ENCODE results near the gene MYO5A. TPM values are rescaled to one million over a fixed set of nuclear protein-coding genes. Genes with fewer than 3 reads are reported as not detected.
A peak's percentile ranks its signal among the peaks of the same experiment; 100 is the strongest.

The MYO5A gene
- total RNA-seq, 1 experiment from 2014 or later, result 29.2 TPM

GRCh38 chr15:52523192-52523591, 5.5 kb downstream of the MYO5A start:
- ChIA-PET CTCF (no interaction called here), POLR2A (interaction anchor here (0.7 kb wide), 1 partner anchor 75 kb away, joined by 3 read pairs; no protein-coding TSS in a partner anchor)
- DNase-seq (ENCODE audit: low spot score), result no peak
- Mint-ChIP-seq H3K36me3 (no peaks in the 10 kb centered on the region), H3K27me3 (ENCODE audit: low read depth) (peaks cover 17% of the 10 kb centered on the region), H3K27ac (peak overlapping the region; percentile 10), H3K9me3 (no peaks in the 10 kb centered on the region), H3K4me1 (peaks cover 42% of the 10 kb centered on the region), H3K4me3 (no peak overlapping the region)
- ATAC-seq, result no peak
- no peak for TF ChIP-seq ZSCAN18 (CRISPR knock-in tag; IDR thresholded peaks at IDR 0.05)
- no peak for TF ChIP-seq NR3C1 (CRISPR knock-in tag; conservative IDR thresholded peaks at IDR 0.05; ENCODE audit: low read depth)
- TF ChIP-seq MYBL2 (CRISPR knock-in tag; IDR thresholded peaks at IDR 0.05), result no peak
- no peak for TF ChIP-seq CBFB (CRISPR knock-in tag; IDR thresholded peaks at IDR 0.05; ENCODE audit: low read depth)
- TF ChIP-seq, protein P1, sequence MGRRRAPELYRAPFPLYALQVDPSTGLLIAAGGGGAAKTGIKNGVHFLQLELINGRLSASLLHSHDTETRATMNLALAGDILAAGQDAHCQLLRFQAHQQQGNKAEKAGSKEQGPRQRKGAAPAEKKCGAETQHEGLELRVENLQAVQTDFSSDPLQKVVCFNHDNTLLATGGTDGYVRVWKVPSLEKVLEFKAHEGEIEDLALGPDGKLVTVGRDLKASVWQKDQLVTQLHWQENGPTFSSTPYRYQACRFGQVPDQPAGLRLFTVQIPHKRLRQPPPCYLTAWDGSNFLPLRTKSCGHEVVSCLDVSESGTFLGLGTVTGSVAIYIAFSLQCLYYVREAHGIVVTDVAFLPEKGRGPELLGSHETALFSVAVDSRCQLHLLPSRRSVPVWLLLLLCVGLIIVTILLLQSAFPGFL (CRISPR knock-in tag; IDR thresholded peaks at IDR 0.05; ENCODE audit: borderline replicate concordance), result no peak
- no peak for TF ChIP-seq ZNF423 (CRISPR knock-in tag; IDR thresholded peaks at IDR 0.05)
- TF ChIP-seq CTCF (IDR thresholded peaks at IDR 0.05), result no peak
- no peak for TF ChIP-seq ESRRA (CRISPR knock-in tag; IDR thresholded peaks at IDR 0.05; ENCODE audit: borderline replicate concordance)
- TF ChIP-seq FOXJ3 (CRISPR knock-in tag; IDR thresholded peaks at IDR 0.05; ENCODE audit: borderline replicate concordance), result no peak
- TF ChIP-seq, protein P2, sequence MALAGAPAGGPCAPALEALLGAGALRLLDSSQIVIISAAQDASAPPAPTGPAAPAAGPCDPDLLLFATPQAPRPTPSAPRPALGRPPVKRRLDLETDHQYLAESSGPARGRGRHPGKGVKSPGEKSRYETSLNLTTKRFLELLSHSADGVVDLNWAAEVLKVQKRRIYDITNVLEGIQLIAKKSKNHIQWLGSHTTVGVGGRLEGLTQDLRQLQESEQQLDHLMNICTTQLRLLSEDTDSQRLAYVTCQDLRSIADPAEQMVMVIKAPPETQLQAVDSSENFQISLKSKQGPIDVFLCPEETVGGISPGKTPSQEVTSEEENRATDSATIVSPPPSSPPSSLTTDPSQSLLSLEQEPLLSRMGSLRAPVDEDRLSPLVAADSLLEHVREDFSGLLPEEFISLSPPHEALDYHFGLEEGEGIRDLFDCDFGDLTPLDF (CRISPR knock-in tag; IDR thresholded peaks at IDR 0.05), result no peak
- TF ChIP-seq, protein P3, sequence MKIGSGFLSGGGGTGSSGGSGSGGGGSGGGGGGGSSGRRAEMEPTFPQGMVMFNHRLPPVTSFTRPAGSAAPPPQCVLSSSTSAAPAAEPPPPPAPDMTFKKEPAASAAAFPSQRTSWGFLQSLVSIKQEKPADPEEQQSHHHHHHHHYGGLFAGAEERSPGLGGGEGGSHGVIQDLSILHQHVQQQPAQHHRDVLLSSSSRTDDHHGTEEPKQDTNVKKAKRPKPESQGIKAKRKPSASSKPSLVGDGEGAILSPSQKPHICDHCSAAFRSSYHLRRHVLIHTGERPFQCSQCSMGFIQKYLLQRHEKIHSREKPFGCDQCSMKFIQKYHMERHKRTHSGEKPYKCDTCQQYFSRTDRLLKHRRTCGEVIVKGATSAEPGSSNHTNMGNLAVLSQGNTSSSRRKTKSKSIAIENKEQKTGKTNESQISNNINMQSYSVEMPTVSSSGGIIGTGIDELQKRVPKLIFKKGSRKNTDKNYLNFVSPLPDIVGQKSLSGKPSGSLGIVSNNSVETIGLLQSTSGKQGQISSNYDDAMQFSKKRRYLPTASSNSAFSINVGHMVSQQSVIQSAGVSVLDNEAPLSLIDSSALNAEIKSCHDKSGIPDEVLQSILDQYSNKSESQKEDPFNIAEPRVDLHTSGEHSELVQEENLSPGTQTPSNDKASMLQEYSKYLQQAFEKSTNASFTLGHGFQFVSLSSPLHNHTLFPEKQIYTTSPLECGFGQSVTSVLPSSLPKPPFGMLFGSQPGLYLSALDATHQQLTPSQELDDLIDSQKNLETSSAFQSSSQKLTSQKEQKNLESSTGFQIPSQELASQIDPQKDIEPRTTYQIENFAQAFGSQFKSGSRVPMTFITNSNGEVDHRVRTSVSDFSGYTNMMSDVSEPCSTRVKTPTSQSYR (CRISPR knock-in tag; IDR thresholded peaks at IDR 0.05), result no peak
- TF ChIP-seq ZNF317 (CRISPR knock-in tag; IDR thresholded peaks at IDR 0.05; ENCODE audit: borderline replicate concordance, low read depth), result no peak
- TF ChIP-seq E2F4 (CRISPR knock-in tag; IDR thresholded peaks at IDR 0.05; ENCODE audit: borderline replicate concordance, low read depth), result no peak

DNA sequence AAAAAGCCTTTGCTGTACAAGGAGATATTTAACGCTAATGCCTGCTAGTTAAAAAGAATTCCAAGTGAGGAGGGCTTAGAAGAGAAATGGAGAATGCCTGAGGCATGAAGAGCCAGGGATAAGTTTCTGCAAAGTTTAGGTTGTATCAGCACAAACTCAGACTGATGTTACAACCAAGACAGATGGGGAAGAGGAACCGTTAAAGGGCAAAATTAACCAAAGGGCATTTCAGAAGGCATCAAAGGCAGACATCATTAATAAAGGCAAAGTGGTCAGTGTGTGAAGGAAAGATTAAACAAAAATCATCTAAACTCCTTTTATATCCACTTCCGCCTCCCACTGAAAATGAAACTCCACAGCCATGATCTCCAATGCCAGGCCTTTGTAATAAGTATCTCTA, 7.0 kb downstream of the MYO5A start:
- H3K4me1 Mint-ChIP-seq, result peaks cover 38% of the 10 kb centered on the region
- CTCF ChIA-PET, result no interaction called here
- 0 out of 2 replicates have a peak overlapping the region, but pooled peaks have one; percentile 23 for H3K27ac Mint-ChIP-seq
- TF ChIP-seq GRHL2 (CRISPR knock-in tag; IDR thresholded peaks at IDR 0.05; ENCODE audit: insufficient replicate concordance, severe bottlenecking) (no peak), ZSCAN18 (CRISPR knock-in tag; IDR thresholded peaks at IDR 0.05) (no peak), USF1 (CRISPR knock-in tag; IDR thresholded peaks at IDR 0.05) (no peak), SMAD3 (CRISPR knock-in tag; IDR thresholded peaks at IDR 0.05; ENCODE audit: borderline replicate concordance) (no peak), ELF4 (CRISPR knock-in tag; IDR thresholded peaks at IDR 0.05; ENCODE audit: low read depth) (no peak), RELA (CRISPR knock-in tag; IDR thresholded peaks at IDR 0.05; ENCODE audit: borderline replicate concordance) (no peak), ZNF423 (CRISPR knock-in tag; IDR thresholded peaks at IDR 0.05) (no peak), ZNF232 (CRISPR knock-in tag; IDR thresholded peaks at IDR 0.05) (no peak), SOX15 (CRISPR knock-in tag; IDR thresholded peaks at IDR 0.05) (no peak), MYBL2 (CRISPR knock-in tag; IDR thresholded peaks at IDR 0.05) (no peak), NR1H2 (CRISPR knock-in tag; IDR thresholded peaks at IDR 0.05) (no peak)
- TF ChIP-seq, protein P4, sequence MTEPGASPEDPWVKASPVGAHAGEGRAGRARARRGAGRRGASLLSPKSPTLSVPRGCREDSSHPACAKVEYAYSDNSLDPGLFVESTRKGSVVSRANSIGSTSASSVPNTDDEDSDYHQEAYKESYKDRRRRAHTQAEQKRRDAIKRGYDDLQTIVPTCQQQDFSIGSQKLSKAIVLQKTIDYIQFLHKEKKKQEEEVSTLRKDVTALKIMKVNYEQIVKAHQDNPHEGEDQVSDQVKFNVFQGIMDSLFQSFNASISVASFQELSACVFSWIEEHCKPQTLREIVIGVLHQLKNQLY (CRISPR knock-in tag; IDR thresholded peaks at IDR 0.05), result no peak

More for the DNA sequence above, 7.0 kb downstream of the MYO5A start:
- no peak for DNase-seq (ENCODE audit: low spot score)
- POLR2A ChIA-PET, result no interaction called here
- Mint-ChIP-seq H3K36me3 (no peaks in the 10 kb centered on the region), H3K4me3 (no peak overlapping the region), H3K9me3 (no peaks in the 10 kb centered on the region), H3K27me3 (ENCODE audit: low read depth) (peaks cover 2% of the 10 kb centered on the region; the same call in 1 of the 2 replicates)
- no peak for ATAC-seq
